Sigmoid colon (tissue), 4 donors: Measurements from ENCODE around the gene ZFC3H1.

Source experiments
- EP300 ChIP-seq, 4 donors: sonication (generic); formaldehyde crosslinking; IDR thresholded peaks; one replicate each; pipeline ENCODE4 v1.6.1; 2017; ENCODE audit warnings: antibody characterized with exemption in 4 of 4
- POLR2A ChIP-seq, 2 donors: fragments of 450-650 bp; IDR thresholded peaks; one replicate each; pipeline ENCODE4 v1.6.1; 2016; ENCODE audit warnings: antibody characterized with exemption in 2 of 2, mild to moderate bottlenecking in 2 of 2, moderate library complexity in 2 of 2
- POLR2AphosphoS5 ChIP-seq, 4 donors: sonication (generic); formaldehyde crosslinking; IDR thresholded peaks; one replicate each; pipeline ENCODE4 v1.6.1; 2017; ENCODE audit warnings: antibody characterized with exemption in 4 of 4
- TF ChIP-seq, protein P1 (sequence below), 4 experiments: fragments of 450-650 bp in 3 of 4; fragments of 200-600 bp in 1 of 4; IDR thresholded peaks; one replicate each; pipeline ENCODE4 v1.5.1; 2016 to 2019; ENCODE audit warnings: antibody characterized with exemption in 4 of 4, mild to moderate bottlenecking in 3 of 4, moderate library complexity in 2 of 4

DNA sequence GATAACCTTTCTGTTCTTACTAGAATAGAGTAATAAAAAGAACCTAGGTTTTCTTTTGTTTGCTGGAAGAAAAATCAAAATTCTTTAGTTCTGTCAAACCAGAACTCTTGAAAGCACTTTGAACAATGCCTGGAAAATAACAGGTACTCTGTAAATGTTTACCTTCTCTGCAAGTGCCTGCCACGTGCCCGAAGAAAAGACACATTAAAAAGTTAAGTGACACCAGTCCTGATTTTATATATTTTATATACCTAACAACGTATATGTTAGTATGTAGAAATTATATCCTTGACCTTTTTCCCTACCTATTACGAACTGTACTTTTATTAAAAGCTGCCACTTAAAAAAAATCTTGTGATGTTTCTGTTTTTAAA lies 1.4 kb upstream of the ZFC3H1 start:
- TF ChIP-seq, protein P1, sequence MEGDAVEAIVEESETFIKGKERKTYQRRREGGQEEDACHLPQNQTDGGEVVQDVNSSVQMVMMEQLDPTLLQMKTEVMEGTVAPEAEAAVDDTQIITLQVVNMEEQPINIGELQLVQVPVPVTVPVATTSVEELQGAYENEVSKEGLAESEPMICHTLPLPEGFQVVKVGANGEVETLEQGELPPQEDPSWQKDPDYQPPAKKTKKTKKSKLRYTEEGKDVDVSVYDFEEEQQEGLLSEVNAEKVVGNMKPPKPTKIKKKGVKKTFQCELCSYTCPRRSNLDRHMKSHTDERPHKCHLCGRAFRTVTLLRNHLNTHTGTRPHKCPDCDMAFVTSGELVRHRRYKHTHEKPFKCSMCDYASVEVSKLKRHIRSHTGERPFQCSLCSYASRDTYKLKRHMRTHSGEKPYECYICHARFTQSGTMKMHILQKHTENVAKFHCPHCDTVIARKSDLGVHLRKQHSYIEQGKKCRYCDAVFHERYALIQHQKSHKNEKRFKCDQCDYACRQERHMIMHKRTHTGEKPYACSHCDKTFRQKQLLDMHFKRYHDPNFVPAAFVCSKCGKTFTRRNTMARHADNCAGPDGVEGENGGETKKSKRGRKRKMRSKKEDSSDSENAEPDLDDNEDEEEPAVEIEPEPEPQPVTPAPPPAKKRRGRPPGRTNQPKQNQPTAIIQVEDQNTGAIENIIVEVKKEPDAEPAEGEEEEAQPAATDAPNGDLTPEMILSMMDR (IDR thresholded peaks at IDR 0.05): no peak
- TF ChIP-seq POLR2A (IDR thresholded peaks at IDR 0.05): no peak
- TF ChIP-seq EP300 (IDR thresholded peaks at IDR 0.05): no peak
- TF ChIP-seq POLR2AphosphoS5 (IDR thresholded peaks at IDR 0.05): no peak
